Astrocyte (in vitro differentiated cells and primary cell): ENCODE results near the gene HNF1B. TPM values are rescaled to one million over a fixed set of nuclear protein-coding genes. Genes with fewer than 3 reads are reported as not detected.

Experiments
- DNase-seq: peaks from one replicate; pipeline ENCODE4 v3.0.0-alpha.2; 2010; ENCODE audit warnings: low read depth
- FAIRE-seq: peaks from 2 replicates; lab custom pipeline; 2011; peaks lifted over from hg19 to GRCh38; lab: Jason Lieb, UNC
- H2AFZ ChIP-seq: 2 replicates; pipeline ENCODE4 v1.6.0; 2012; ENCODE audit warnings: low read depth, low read length, inconsistent platforms
- H3K27ac ChIP-seq: 2 replicates; pipeline ENCODE4 v1.5.1; 2011; ENCODE audit warnings: low read depth, low read length, inconsistent platforms
- H3K27me3 ChIP-seq: 2 replicates; pipeline ENCODE4 v1.6.0; 2011; ENCODE audit warnings: low read length, inconsistent platforms; ENCODE audit not compliant: insufficient read depth
- H3K36me3 ChIP-seq: 2 replicates; pipeline ENCODE4 v1.5.1; 2011; ENCODE audit warnings: low read length, inconsistent platforms; ENCODE audit not compliant: insufficient read depth
- H3K4me1 ChIP-seq: 2 replicates; pipeline ENCODE4 v1.5.1; 2011; ENCODE audit warnings: low read length, inconsistent platforms; ENCODE audit not compliant: insufficient read depth
- H3K4me2 ChIP-seq: 2 replicates; pipeline ENCODE4 v1.6.0; 2012; ENCODE audit warnings: low read length, inconsistent platforms
- H3K4me3 ChIP-seq: 2 replicates; pipeline ENCODE4 v1.5.1; 2011; ENCODE audit warnings: low read depth, mild to moderate bottlenecking, low read length, inconsistent platforms; ENCODE audit not compliant: insufficient read depth
- H3K79me2 ChIP-seq: 2 replicates; pipeline ENCODE4 v1.6.0; 2012; ENCODE audit warnings: mild to moderate bottlenecking, low read length, inconsistent platforms; ENCODE audit not compliant: insufficient read depth
- H3K9ac ChIP-seq: 2 replicates; pipeline ENCODE4 v1.6.0; 2012; ENCODE audit warnings: mild to moderate bottlenecking, low read length, inconsistent platforms
- H3K9me3 ChIP-seq: 2 replicates; pipeline ENCODE4 v1.5.1; 2012; ENCODE audit warnings: low read depth, mild to moderate bottlenecking, low read length, inconsistent platforms; ENCODE audit not compliant: insufficient read depth
- H4K20me1 ChIP-seq: 2 replicates; pipeline ENCODE4 v1.6.0; 2012; ENCODE audit warnings: low read length, inconsistent platforms; ENCODE audit not compliant: insufficient read depth
- H3K27ac Mint-ChIP-seq: one replicate; pipeline ENCODE4 v1.8.0; 2021; ENCODE audit warnings: mild to moderate bottlenecking, mixed read lengths; ENCODE audit not compliant: unreplicated experiment
- H3K27me3 Mint-ChIP-seq: one replicate; pipeline ENCODE4 v1.8.0; 2021; ENCODE audit warnings: low read depth, mixed read lengths; ENCODE audit not compliant: unreplicated experiment
- H3K36me3 Mint-ChIP-seq: one replicate; pipeline ENCODE4 v1.8.0; 2021; ENCODE audit warnings: low read depth, mixed read lengths; ENCODE audit not compliant: unreplicated experiment
- H3K4me1 Mint-ChIP-seq: one replicate; pipeline ENCODE4 v1.8.0; 2021; ENCODE audit warnings: low read depth, mixed read lengths; ENCODE audit not compliant: unreplicated experiment
- H3K4me3 Mint-ChIP-seq: one replicate; pipeline ENCODE4 v1.8.0; 2021; ENCODE audit warnings: mild to moderate bottlenecking, moderate library complexity, mixed read lengths; ENCODE audit not compliant: unreplicated experiment
- H3K9me3 Mint-ChIP-seq: one replicate; pipeline ENCODE4 v1.8.0; 2021; ENCODE audit warnings: mild to moderate bottlenecking, mixed read lengths; ENCODE audit not compliant: unreplicated experiment
- CTCF ChIP-seq: IDR thresholded peaks from 2 replicates; pipeline ENCODE4 v1.5.1; 2011; ENCODE audit warnings: low read depth, mild to moderate bottlenecking, inconsistent platforms, low read length, moderate library complexity; ENCODE audit not compliant: insufficient read depth
- EZH2 ChIP-seq: IDR thresholded peaks from 2 replicates; pipeline ENCODE4 v1.6.1; 2012; ENCODE audit warnings: mild to moderate bottlenecking, low read length, inconsistent platforms; ENCODE audit not compliant: insufficient read depth
- total RNA-seq: library from RNA; stranded (reverse); gene quantifications from 2 replicates; pipeline ENCODE4 v1.2.1, GENCODE V29; 2021

HNF1B gene
- total RNA-seq, 1 donor from 2014 or later = 15.6 TPM

GRCh38 chr17:37766971-37767370 is 22.1 kb upstream of the HNF1B start:
- Histone ChIP-seq H3K9ac (no peak overlapping the region), H3K36me3 (no peaks in the 10 kb centered on the region), H3K79me2 (no peaks in the 10 kb centered on the region), H3K27ac (no peak overlapping the region), H3K9me3 (peaks cover 4% of the 10 kb centered on the region), H3K4me3 (no peak overlapping the region), H2AFZ (no peak overlapping the region), H3K4me2 (no peak overlapping the region), H3K27me3 (no peaks in the 10 kb centered on the region), H4K20me1 (no peaks in the 10 kb centered on the region), H3K4me1 (no peaks in the 10 kb centered on the region)
- peaks cover 25% of the 10 kb centered on the region for H3K27me3 Mint-ChIP-seq
- H3K9me3 Mint-ChIP-seq = peaks cover 9% of the 10 kb centered on the region
- H3K36me3 Mint-ChIP-seq = peaks cover 2% of the 10 kb centered on the region
- peaks cover 10% of the 10 kb centered on the region for H3K4me1 Mint-ChIP-seq
- TF ChIP-seq CTCF (no peak), EZH2 (no peak)
- no peak overlapping the region for H3K4me3 Mint-ChIP-seq
- H3K27ac Mint-ChIP-seq = no peak overlapping the region
- no peak for DNase-seq
- FAIRE-seq = no peak

- Mint-ChIP-seq H3K27ac (no peak overlapping the region), H3K4me1 (peaks cover 10% of the 10 kb centered on the region), H3K36me3 (peaks cover 2% of the 10 kb centered on the region), H3K4me3 (no peak overlapping the region), H3K27me3 (peaks cover 21% of the 10 kb centered on the region), H3K9me3 (peaks cover 5% of the 10 kb centered on the region)
- Histone ChIP-seq H3K27ac (no peak overlapping the region), H3K4me3 (no peak overlapping the region), H3K79me2 (no peaks in the 10 kb centered on the region), H4K20me1 (no peaks in the 10 kb centered on the region), H3K9me3 (peaks cover 4% of the 10 kb centered on the region), H3K4me1 (no peaks in the 10 kb centered on the region), H3K4me2 (no peak overlapping the region), H3K9ac (no peak overlapping the region), H2AFZ (no peak overlapping the region), H3K36me3 (no peaks in the 10 kb centered on the region), H3K27me3 (no peaks in the 10 kb centered on the region)
- TF ChIP-seq EZH2 = no peak
- no peak for TF ChIP-seq CTCF
- FAIRE-seq (no peak), DNase-seq (no peak)
Measured at GRCh38 chr17:37764383-37764782, 19.5 kb upstream of the HNF1B start.

- Histone ChIP-seq H2AFZ (no peak overlapping the region), H4K20me1 (no peaks in the 10 kb centered on the region), H3K36me3 (no peaks in the 10 kb centered on the region), H3K4me2 (no peak overlapping the region), H3K27ac (no peak overlapping the region), H3K79me2 (no peaks in the 10 kb centered on the region), H3K4me1 (no peaks in the 10 kb centered on the region), H3K4me3 (no peak overlapping the region), H3K9ac (no peak overlapping the region), H3K27me3 (no peaks in the 10 kb centered on the region), H3K9me3 (no peaks in the 10 kb centered on the region)
- FAIRE-seq = no peak
- no peak overlapping the region for H3K27ac Mint-ChIP-seq
- H3K36me3 Mint-ChIP-seq = peaks cover 5% of the 10 kb centered on the region
- no peak for DNase-seq
- no peak for TF ChIP-seq EZH2
- no peak for TF ChIP-seq CTCF
- no peak overlapping the region for H3K4me3 Mint-ChIP-seq
- H3K9me3 Mint-ChIP-seq = peaks cover 2% of the 10 kb centered on the region
- H3K27me3 Mint-ChIP-seq = peaks cover 19% of the 10 kb centered on the region
- peaks cover 10% of the 10 kb centered on the region for H3K4me1 Mint-ChIP-seq
Measured at GRCh38 chr17:37762666-37763065, 17.8 kb upstream of the HNF1B start.
